Gastrocnemius medialis (tissue), 4 donors: ENCODE results near the gene KRTAP5-5.

ENCODE experiments used
- CTCF ChIP-seq, 5 experiments: fragments of 450-650 bp in 3 of 5; fragments of 200-600 bp in 2 of 5; sonication (generic) in 2 of 5; IDR thresholded peaks in 4 of 5; conservative IDR thresholded peaks in 1 of 5; 1 replicate in 4 of 5; 2 replicates in 1 of 5; pipeline ENCODE4 v1.5.1; 2016 to 2019; ENCODE audit warnings: antibody characterized with exemption in 5 of 5, mild to moderate bottlenecking in 3 of 5, moderate library complexity in 3 of 5
- POLR2A ChIP-seq, 2 donors: fragments of 450-650 bp; IDR thresholded peaks; one replicate each; pipeline ENCODE4 v1.6.1; 2017; ENCODE audit warnings: antibody characterized with exemption in 2 of 2, mild to moderate bottlenecking in 2 of 2, moderate library complexity in 2 of 2

- no peak for TF ChIP-seq POLR2A (IDR thresholded peaks at IDR 0.05)
- no peak for TF ChIP-seq CTCF (IDR thresholded peaks at IDR 0.05 in 4 of 5, conservative IDR thresholded peaks at IDR 0.05 in 1 of 5)
Observed at GRCh38 chr11:1653541-1654387, 24.2 kb downstream of the KRTAP5-5 start.
